ENCODE data around the gene CD274. TPM values are rescaled to one million over a fixed set of nuclear protein-coding genes. Genes with fewer than 3 reads are reported as not detected.

The CD274 gene
- total and polyA plus RNA-seq, 2 donors from 2014 or later: 2.0 to 5.0 TPM

DNA sequence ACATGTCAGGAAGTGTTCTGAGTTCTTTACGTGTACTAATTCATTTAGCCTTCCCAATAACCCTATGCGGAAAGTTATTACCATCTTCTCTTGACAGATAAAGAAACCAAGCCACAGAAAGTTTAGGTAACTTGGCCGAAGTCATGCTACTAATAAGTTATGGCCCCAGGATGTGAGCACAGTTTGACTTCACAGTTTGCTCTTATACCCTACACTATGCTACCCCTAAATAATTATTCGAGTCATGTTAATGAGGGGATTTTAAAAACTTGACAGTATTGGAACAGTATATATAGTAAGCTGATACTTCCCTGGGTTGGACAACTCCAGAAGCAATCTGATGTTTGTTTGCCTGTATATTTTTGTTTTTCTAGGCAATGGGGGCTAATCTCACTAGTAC, 30.6 kb downstream of the CD274 start:
- H3K4me1 ChIP-seq (ENCODE audit: control insufficient read depth in 2 of 3, insufficient read depth in 2 of 3, low read depth in 1 of 3, low read length in 3 of 3): no peaks in the 10 kb centered on the region
- no peaks in the 10 kb centered on the region for H3K27me3 ChIP-seq (ENCODE audit: control insufficient read depth, insufficient read depth, low read length)
- TF ChIP-seq, protein P1, sequence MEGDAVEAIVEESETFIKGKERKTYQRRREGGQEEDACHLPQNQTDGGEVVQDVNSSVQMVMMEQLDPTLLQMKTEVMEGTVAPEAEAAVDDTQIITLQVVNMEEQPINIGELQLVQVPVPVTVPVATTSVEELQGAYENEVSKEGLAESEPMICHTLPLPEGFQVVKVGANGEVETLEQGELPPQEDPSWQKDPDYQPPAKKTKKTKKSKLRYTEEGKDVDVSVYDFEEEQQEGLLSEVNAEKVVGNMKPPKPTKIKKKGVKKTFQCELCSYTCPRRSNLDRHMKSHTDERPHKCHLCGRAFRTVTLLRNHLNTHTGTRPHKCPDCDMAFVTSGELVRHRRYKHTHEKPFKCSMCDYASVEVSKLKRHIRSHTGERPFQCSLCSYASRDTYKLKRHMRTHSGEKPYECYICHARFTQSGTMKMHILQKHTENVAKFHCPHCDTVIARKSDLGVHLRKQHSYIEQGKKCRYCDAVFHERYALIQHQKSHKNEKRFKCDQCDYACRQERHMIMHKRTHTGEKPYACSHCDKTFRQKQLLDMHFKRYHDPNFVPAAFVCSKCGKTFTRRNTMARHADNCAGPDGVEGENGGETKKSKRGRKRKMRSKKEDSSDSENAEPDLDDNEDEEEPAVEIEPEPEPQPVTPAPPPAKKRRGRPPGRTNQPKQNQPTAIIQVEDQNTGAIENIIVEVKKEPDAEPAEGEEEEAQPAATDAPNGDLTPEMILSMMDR (IDR thresholded peaks at IDR 0.05; ENCODE audit: borderline replicate concordance, extremely low read depth, insufficient read depth): no peak
- no peak overlapping the region for H3K9ac ChIP-seq (ENCODE audit: low read length in 3 of 3)
- H3K9me3 ChIP-seq (ENCODE audit: control insufficient read depth in 2 of 3, insufficient read depth in 1 of 3, low read length in 3 of 3): no peaks in the 10 kb centered on the region
- no peak overlapping the region for H3K4me3 ChIP-seq (ENCODE audit: low read length in 3 of 3)
- H3K27ac ChIP-seq (ENCODE audit: low read depth in 2 of 2, low read length in 2 of 2): no peak overlapping the region
- DNase-seq: no peak
- no peak for FAIRE-seq
- intact Hi-C loops (cut with DNase I): no loop called here
- H3K36me3 ChIP-seq (ENCODE audit: control insufficient read depth in 2 of 3, insufficient read depth in 3 of 3, low read length in 3 of 3): no peaks in the 10 kb centered on the region

DNA sequence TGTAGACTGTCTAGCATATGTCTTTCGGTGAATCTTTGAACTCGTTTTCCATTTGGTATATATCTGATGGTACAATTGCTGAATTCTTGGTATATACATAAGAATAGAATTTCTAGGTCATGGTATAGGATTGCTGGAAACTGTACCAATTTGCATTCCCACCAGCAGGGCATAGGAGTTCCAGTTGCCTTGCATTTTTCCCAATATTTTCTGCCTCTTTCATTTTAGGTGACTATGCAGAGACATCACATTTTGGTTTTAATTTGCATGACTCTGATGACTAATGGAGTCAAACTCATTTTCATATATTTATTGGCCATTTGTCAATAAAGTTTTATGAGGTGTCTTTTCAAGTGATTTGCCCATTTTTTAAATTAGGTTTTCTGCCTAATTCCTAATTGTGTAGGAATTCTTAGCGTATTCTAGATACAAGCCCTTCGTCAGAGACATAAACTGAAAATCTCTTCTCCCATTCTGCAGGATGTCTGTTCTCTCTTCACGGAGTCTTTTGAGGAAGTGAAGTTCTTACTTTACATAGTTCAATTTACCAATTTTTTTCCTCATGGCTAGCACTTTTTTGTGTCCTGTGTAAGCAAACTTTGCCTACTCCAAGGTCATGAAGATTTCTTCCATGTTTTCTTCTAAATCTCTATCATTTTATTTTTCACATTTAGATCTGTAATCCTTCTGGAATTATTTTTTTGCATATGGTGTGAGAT, 31.1 kb downstream of the CD274 start:
- FAIRE-seq: no peak
- TF ChIP-seq, protein P1 (IDR thresholded peaks at IDR 0.05; ENCODE audit: borderline replicate concordance, extremely low read depth, insufficient read depth): no peak
- DNase-seq: no peak
- H3K9me3 ChIP-seq (ENCODE audit: control insufficient read depth in 2 of 3, insufficient read depth in 1 of 3, low read length in 3 of 3): no peaks in the 10 kb centered on the region
- no peaks in the 10 kb centered on the region for H3K4me1 ChIP-seq (ENCODE audit: control insufficient read depth in 2 of 3, insufficient read depth in 2 of 3, low read depth in 1 of 3, low read length in 3 of 3)
- H3K36me3 ChIP-seq (ENCODE audit: control insufficient read depth in 2 of 3, insufficient read depth in 3 of 3, low read length in 3 of 3): no peaks in the 10 kb centered on the region
- no peak overlapping the region for H3K4me3 ChIP-seq (ENCODE audit: low read length in 3 of 3)
- intact Hi-C loops (cut with DNase I): no loop called here
- H3K9ac ChIP-seq (ENCODE audit: low read length in 3 of 3): no peak overlapping the region
- H3K27ac ChIP-seq (ENCODE audit: low read depth in 2 of 2, low read length in 2 of 2): no peak overlapping the region
- H3K27me3 ChIP-seq (ENCODE audit: control insufficient read depth, insufficient read depth, low read length): no peaks in the 10 kb centered on the region

DNA sequence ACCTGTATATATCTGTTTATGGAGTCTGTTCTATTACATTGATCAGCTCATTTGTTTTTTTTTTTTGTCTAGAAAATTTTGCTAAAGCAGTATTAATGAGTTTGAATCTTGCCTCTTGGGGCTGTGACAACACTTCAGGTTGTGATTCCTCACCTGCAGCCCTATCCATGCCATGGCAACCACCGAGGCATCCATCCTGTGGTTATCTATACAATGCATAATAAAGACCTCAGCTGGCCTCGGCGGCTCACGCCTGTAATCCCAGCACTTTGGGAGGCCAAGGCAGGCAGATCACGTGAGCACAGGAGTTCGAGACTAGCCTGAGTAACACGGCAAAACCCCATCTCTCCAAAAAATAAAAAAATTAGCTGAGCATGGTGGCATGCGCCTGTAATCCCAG, 31.9 kb downstream of the CD274 start:
- Histone ChIP-seq H3K9ac (ENCODE audit: low read length in 3 of 3) (no peak overlapping the region), H3K36me3 (ENCODE audit: control insufficient read depth in 2 of 3, insufficient read depth in 3 of 3, low read length in 3 of 3) (no peaks in the 10 kb centered on the region), H3K9me3 (ENCODE audit: control insufficient read depth in 2 of 3, insufficient read depth in 1 of 3, low read length in 3 of 3) (no peaks in the 10 kb centered on the region), H3K4me1 (ENCODE audit: control insufficient read depth in 2 of 3, insufficient read depth in 2 of 3, low read depth in 1 of 3, low read length in 3 of 3) (no peaks in the 10 kb centered on the region), H3K27ac (ENCODE audit: low read depth in 2 of 2, low read length in 2 of 2) (no peak overlapping the region), H3K27me3 (ENCODE audit: control insufficient read depth, insufficient read depth, low read length) (no peaks in the 10 kb centered on the region), H3K4me3 (ENCODE audit: low read length in 3 of 3) (no peak overlapping the region)
- no peak for DNase-seq
- TF ChIP-seq, protein P1 (IDR thresholded peaks at IDR 0.05; ENCODE audit: borderline replicate concordance, extremely low read depth, insufficient read depth): no peak
- intact Hi-C loops (cut with DNase I): no loop called here
- FAIRE-seq: no peak

DNA sequence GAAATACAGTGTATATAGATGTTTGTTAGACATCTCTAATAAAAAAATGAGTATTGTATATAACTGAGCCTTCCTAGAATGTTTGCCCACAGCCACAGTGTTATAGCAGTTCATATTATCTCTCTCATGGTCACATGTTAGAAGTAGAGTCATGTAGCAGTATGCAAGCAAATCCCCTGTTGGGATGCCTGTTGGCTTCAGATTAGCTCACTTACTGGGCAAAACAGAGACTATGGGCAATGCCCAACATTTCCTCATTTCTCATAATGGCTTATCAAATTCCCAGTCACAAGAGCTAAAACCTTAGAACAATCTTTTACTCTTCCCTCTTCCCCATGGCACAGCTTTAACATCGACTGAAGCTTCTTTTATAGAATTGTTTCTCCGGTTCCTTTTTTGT, 33.0 kb downstream of the CD274 start:
- intact Hi-C loops (cut with DNase I): no loop called here
- FAIRE-seq (no peak), DNase-seq (no peak)
- H3K27me3 ChIP-seq (ENCODE audit: control insufficient read depth, insufficient read depth, low read length): no peaks in the 10 kb centered on the region
- H3K4me1 ChIP-seq (ENCODE audit: control insufficient read depth in 2 of 3, insufficient read depth in 2 of 3, low read depth in 1 of 3, low read length in 3 of 3): no peaks in the 10 kb centered on the region
- H3K36me3 ChIP-seq (ENCODE audit: control insufficient read depth in 2 of 3, insufficient read depth in 3 of 3, low read length in 3 of 3): no peaks in the 10 kb centered on the region
- H3K27ac ChIP-seq (ENCODE audit: low read depth in 2 of 2, low read length in 2 of 2): no peak overlapping the region
- H3K9me3 ChIP-seq (ENCODE audit: control insufficient read depth in 2 of 3, insufficient read depth in 1 of 3, low read length in 3 of 3): no peaks in the 10 kb centered on the region
- H3K4me3 ChIP-seq (ENCODE audit: low read length in 3 of 3): no peak overlapping the region
- TF ChIP-seq, protein P1 (IDR thresholded peaks at IDR 0.05; ENCODE audit: borderline replicate concordance, extremely low read depth, insufficient read depth): no peak
- H3K9ac ChIP-seq (ENCODE audit: low read length in 3 of 3): no peak overlapping the region
